BJ (cell line): ENCODE measurements around the gene DMD. TPM values are rescaled to one million over a fixed set of nuclear protein-coding genes. Genes with fewer than 3 reads are reported as not detected.

Experiments used
- CTCF ChIA-PET: fragments of 350-600 bp; formaldehyde crosslinking; extraction: SDS; loops from one replicate; lab custom pipeline; 2021; ENCODE audit warnings: antibody characterized with exemption, inconsistent platforms; lab: Yijun Ruan, JAX
- POLR2A ChIA-PET: fragments of 300-600 bp; sonication (Branson Sonifier 250); formaldehyde crosslinking; extraction: SDS; loops from one replicate; lab custom pipeline; 2021; ENCODE audit warnings: antibody characterized with exemption; lab: Charles Lee
- DNase-seq: peaks from one replicate; pipeline ENCODE4 v3.0.0-alpha.2; 2011; ENCODE audit warnings: low read depth
- H3K27me3 ChIP-seq: 2 replicates; pipeline ENCODE4 v1.6.0; 2011; ENCODE audit warnings: low read length; ENCODE audit not compliant: control insufficient read depth, insufficient read depth
- H3K36me3 ChIP-seq: 2 replicates; pipeline ENCODE4 v1.5.1; 2011; ENCODE audit warnings: low read length; ENCODE audit not compliant: control insufficient read depth, insufficient read depth
- H3K4me3 ChIP-seq: 2 replicates; pipeline ENCODE4 v1.5.1; 2011; ENCODE audit warnings: low read depth, mild to moderate bottlenecking, control low read depth, low read length
- CTCF ChIP-seq: IDR thresholded peaks from 2 replicates; pipeline ENCODE4 v1.5.1; 2011; ENCODE audit warnings: low read depth, mild to moderate bottlenecking, control low read depth, inconsistent platforms, low read length, moderate library complexity; ENCODE audit not compliant: insufficient read depth
- polyA plus RNA-seq: library from polyadenylated mRNA; depleted of rRNA; stranded (reverse); fragments of >200 nt; gene quantifications from 2 replicates; pipeline ENCODE4 v1.2.3, GENCODE V29; 2011

DMD gene
- polyA plus RNA-seq, 1 experiment, result 12.5 TPM

DNA sequence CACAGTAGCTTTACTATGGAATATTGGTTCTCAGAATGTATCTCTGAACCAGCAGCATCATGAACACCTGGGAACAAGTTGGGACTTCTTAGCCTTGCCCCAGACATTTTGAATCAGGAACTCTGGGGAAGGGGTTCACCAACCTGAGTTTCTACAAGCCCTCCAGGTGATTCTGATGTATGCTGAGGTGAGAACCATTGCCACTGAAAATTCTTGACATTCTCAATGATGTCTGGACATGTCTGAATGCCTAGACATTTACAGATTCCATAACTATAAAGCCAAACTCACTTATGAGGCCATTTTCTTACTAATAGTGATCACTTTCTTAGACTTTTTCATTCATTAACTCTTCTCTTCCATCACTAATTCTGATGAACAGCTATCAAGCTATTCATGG, 1750.1 kb downstream of the DMD start:
- ChIA-PET CTCF (no interaction called here), POLR2A (no interaction called here)
- TF ChIP-seq CTCF, result no peak
- DNase-seq, result no peak
- Histone ChIP-seq H3K27me3 (no peaks in the 10 kb centered on the region), H3K4me3 (no peak overlapping the region), H3K36me3 (no peaks in the 10 kb centered on the region)

GRCh38 chrX:31459361-31459760, 1752.0 kb downstream of the DMD start:
- no peak for DNase-seq
- no peak for TF ChIP-seq CTCF
- POLR2A ChIA-PET, result no interaction called here
- Histone ChIP-seq H3K27me3 (no peaks in the 10 kb centered on the region), H3K36me3 (no peaks in the 10 kb centered on the region), H3K4me3 (no peak overlapping the region)
- CTCF ChIA-PET, result no interaction called here

GRCh38 chrX:31449965-31450364, 1761.4 kb downstream of the DMD start:
- ChIA-PET POLR2A (no interaction called here), CTCF (interaction anchor here (0.6 kb wide), 1 partner anchor 149 kb away, joined by 3 read pairs; no protein-coding TSS in a partner anchor)
- Histone ChIP-seq H3K4me3 (no peak overlapping the region), H3K36me3 (no peaks in the 10 kb centered on the region), H3K27me3 (no peaks in the 10 kb centered on the region)
- DNase-seq, result no peak
- TF ChIP-seq CTCF, result no peak

- POLR2A ChIA-PET, result no interaction called here
- H3K36me3 ChIP-seq, result no peaks in the 10 kb centered on the region
- CTCF ChIA-PET, result no interaction called here
- no peaks in the 10 kb centered on the region for H3K27me3 ChIP-seq
- no peak for DNase-seq
- no peak overlapping the region for H3K4me3 ChIP-seq
- TF ChIP-seq CTCF, result no peak
These were observed 1762.3 kb downstream of the DMD start for GRCh38 chrX:31449081-31449480.

DNA sequence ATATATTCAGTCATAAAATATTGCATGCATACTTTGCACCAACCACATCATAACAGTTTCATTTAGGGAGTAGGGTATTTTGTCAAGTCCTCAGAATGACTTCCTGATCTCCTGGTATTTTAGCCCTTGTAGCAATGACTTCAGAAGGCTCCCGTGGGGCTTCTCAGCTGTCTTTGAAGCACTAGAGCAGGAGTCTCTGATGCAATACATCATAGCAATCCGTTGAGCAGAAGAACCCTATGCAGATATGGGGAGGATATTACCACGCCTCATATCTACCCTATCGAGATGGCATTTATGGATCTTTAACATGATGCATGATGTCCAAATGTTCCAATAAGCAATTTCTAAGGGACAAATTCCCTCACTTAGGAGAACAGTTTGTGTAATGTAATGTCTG, 1765.8 kb downstream of the DMD start:
- Histone ChIP-seq H3K27me3 (no peaks in the 10 kb centered on the region), H3K4me3 (no peak overlapping the region), H3K36me3 (no peaks in the 10 kb centered on the region)
- ChIA-PET CTCF (no interaction called here), POLR2A (no interaction called here)
- DNase-seq, result no peak
- TF ChIP-seq CTCF, result no peak
